ENCODE data around the gene SEC22C. TPM values are rescaled to one million over a fixed set of nuclear protein-coding genes. Genes with fewer than 3 reads are reported as not detected.

Gene SEC22C
- total RNA-seq, 4 donors from 2014 or later: 46.0 to 81.2 (median 56.1) TPM

- ATAC-seq (ENCODE audit: low FRiP score) (no peak), DNase-seq (ENCODE audit: low spot score) (no peak)
- TF ChIP-seq CTCF (IDR thresholded peaks at IDR 0.05): no peak
Observed at GRCh38 chr3:42503957-42504333, 77.8 kb downstream of the SEC22C start.

- TF ChIP-seq CTCF (IDR thresholded peaks at IDR 0.05): no peak
- DNase-seq (ENCODE audit: low spot score) (no peak), ATAC-seq (ENCODE audit: low FRiP score) (no peak)
Observed at GRCh38 chr3:42503251-42503924, 78.4 kb downstream of the SEC22C start.

- no peak for TF ChIP-seq CTCF (IDR thresholded peaks at IDR 0.05)
- ATAC-seq (ENCODE audit: low FRiP score): peak; percentile 75
- DNase-seq (ENCODE audit: low spot score): no peak
Observed at GRCh38 chr3:42502429-42503250, 79.1 kb downstream of the SEC22C start, which contains the start of gene VIPR1. Gene VIPR1 (plus strand): TSS chr3:42502643. CDS start chr3:42502736, 93 bp downstream.

GRCh38 chr3:42501681-42502428, 79.9 kb downstream of the SEC22C start:
- TF ChIP-seq CTCF (IDR thresholded peaks at IDR 0.05): no peak
- DNase-seq (ENCODE audit: low spot score) (no peak), ATAC-seq (ENCODE audit: low FRiP score) (peak; percentile 62)

GRCh38 chr3:42501321-42501680, 80.5 kb downstream of the SEC22C start:
- DNase-seq (ENCODE audit: low spot score) (no peak), ATAC-seq (ENCODE audit: low FRiP score) (no peak)
- TF ChIP-seq CTCF (IDR thresholded peaks at IDR 0.05): no peak

GRCh38 chr3:42500909-42501308, 80.9 kb downstream of the SEC22C start:
- no peak for TF ChIP-seq CTCF (IDR thresholded peaks at IDR 0.05)
- ATAC-seq (ENCODE audit: low FRiP score) (no peak), DNase-seq (ENCODE audit: low spot score) (no peak)

Measured in omental fat pad (tissue), 4 donors.